HCT116 (cell line): ENCODE data around the gene THOP1. TPM values are rescaled to one million over a fixed set of nuclear protein-coding genes. Genes with fewer than 3 reads are reported as not detected.

Experiments used
- ATAC-seq: fragments of 200-7000 bp; cut with Tn5 transposase; 2 replicates; pipeline ENCODE4 v1.9.1; 2020; ENCODE audit warnings: mild to moderate bottlenecking, moderate library complexity
- BruUV-seq: library from RNA; stranded (reverse); fragments of 400-500 nt; replicated peaks from 2 replicates; lab custom pipeline; 2021; lab: Mats Ljungman, UMichigan
- CTCF ChIA-PET: fragments of 300-600 bp; sonication (Branson Sonifier 250); formaldehyde crosslinking; loops from one replicate; lab custom pipeline; 2021; ENCODE audit warnings: antibody characterized with exemption; lab: Charles Lee
- POLR2A ChIA-PET: fragments of 300-600, 350-600 bp; sonication (Branson Sonifier 250); formaldehyde crosslinking; loops from one replicate; lab custom pipeline; 2021; ENCODE audit warnings: antibody characterized with exemption; lab: Charles Lee
- RAD21 ChIA-PET, 2 experiments: fragments of 300-600 bp; sonication (Branson Sonifier 250); formaldehyde crosslinking; loops; one replicate each; lab custom pipeline; 2023; ENCODE audit warnings: low total read pairs in 2 of 2; ENCODE audit not compliant: uncharacterized antibody in 2 of 2, unreplicated experiment in 2 of 2, low non-redundant PET in 1 of 2; lab: Charles Lee
- DNase-seq: peaks from one replicate; pipeline ENCODE4 v3.0.0-alpha.2; 2010; ENCODE audit warnings: low read depth, low spot score
- H2AFZ ChIP-seq: fragments of 200-600 bp; shearing (Covaris generic), sonication (generic); 2 replicates; pipeline ENCODE4 v1.6.1; 2017; ENCODE audit warnings: low read depth, mixed run types, mixed read lengths, antibody characterized with exemption, low read length; ENCODE audit not compliant: poor library complexity, severe bottlenecking
- H3K27ac ChIP-seq: 2 replicates; pipeline ENCODE4 v1.5.1; 2012; ENCODE audit warnings: low read depth, low read length
- H3K27me3 ChIP-seq: fragments of 200-600 bp; sonication (generic); 2 replicates; pipeline ENCODE4 v1.6.1; 2016; ENCODE audit warnings: mixed run types, low read length, mixed read lengths; ENCODE audit not compliant: insufficient read depth
- H3K36me3 ChIP-seq, 2 experiments: fragments of 200-500 bp in 1 of 2; fragments of 200-600 bp in 1 of 2; sonication (Bioruptor generic) in 1 of 2; sonication (generic) in 1 of 2; 2 replicates each; pipeline versions ENCODE4 v1.5.1 to v1.6.1; 2014 to 2016; ENCODE audit warnings: low read length in 2 of 2, inconsistent platforms in 1 of 2, mixed read lengths in 1 of 2, mixed run types in 1 of 2; ENCODE audit not compliant: insufficient read depth in 2 of 2, control insufficient read depth in 1 of 2
- H3K4me1 ChIP-seq, 2 experiments: fragments of 200-600 bp in 1 of 2; sonication (generic) in 1 of 2; 2 replicates each; pipeline versions ENCODE4 v1.5.1 to v1.6.1; 2012 to 2017; ENCODE audit warnings: low read length in 2 of 2, inconsistent platforms in 1 of 2, mild to moderate bottlenecking in 1 of 2, mixed read lengths in 1 of 2, mixed run types in 1 of 2, moderate library complexity in 1 of 2; ENCODE audit not compliant: insufficient read depth in 2 of 2, control insufficient read depth in 1 of 2
- H3K4me2 ChIP-seq: fragments of 200-600 bp; sonication (generic); 2 replicates; pipeline ENCODE4 v1.6.1; 2017; ENCODE audit warnings: mixed run types, low read length, mixed read lengths
- H3K4me3 ChIP-seq, 2 experiments: fragments of 200-600 bp in 1 of 2; sonication (generic) in 1 of 2; replicated peaks in 1 of 2; 2 replicates each; pipeline ENCODE4 v1.5.1; 2011 to 2016; ENCODE audit warnings: low read length in 2 of 2, control low read depth in 1 of 2, low read depth in 1 of 2, mild to moderate bottlenecking in 1 of 2, mixed read lengths in 1 of 2, mixed run types in 1 of 2
- H3K79me2 ChIP-seq: fragments of 200-600 bp; sonication (generic); 2 replicates; pipeline ENCODE4 v1.6.1; 2017; ENCODE audit warnings: mild to moderate bottlenecking, mixed run types, low read length, moderate library complexity, mixed read lengths; ENCODE audit not compliant: insufficient read depth
- H3K9ac ChIP-seq: fragments of 200-600 bp; sonication (generic); 2 replicates; pipeline ENCODE4 v1.6.1; 2016; ENCODE audit warnings: low read length, mixed read lengths
- H3K9me2 ChIP-seq: fragments of 200-600 bp; sonication (generic), shearing (Covaris generic); 2 replicates; pipeline ENCODE4 v1.6.1; 2017; ENCODE audit warnings: mixed run types, mild to moderate bottlenecking, moderate library complexity; ENCODE audit not compliant: insufficient read depth
- H3K9me3 ChIP-seq, 2 experiments: fragments of 200-500 bp in 1 of 2; fragments of 200-600 bp in 1 of 2; sonication (Bioruptor generic) in 1 of 2; sonication (generic) in 1 of 2; 2 replicates each; pipeline ENCODE4 v1.6.1; 2014 to 2017; ENCODE audit warnings: low read length in 2 of 2, mixed read lengths in 2 of 2, inconsistent platforms in 1 of 2, low read depth in 1 of 2, mild to moderate bottlenecking in 1 of 2, mixed run types in 1 of 2, moderate library complexity in 1 of 2; ENCODE audit not compliant: control insufficient read depth in 1 of 2, insufficient read depth in 1 of 2
- H4K20me1 ChIP-seq: fragments of 200-600 bp; sonication (generic), shearing (Covaris generic); 2 replicates; pipeline ENCODE4 v1.6.1; 2017; ENCODE audit warnings: mixed run types, mild to moderate bottlenecking, moderate library complexity; ENCODE audit not compliant: insufficient read depth
- RAD21 ChIP-seq: IDR thresholded peaks from 2 replicates; pipeline ENCODE4 v1.6.1; 2012; ENCODE audit warnings: low read depth, mild to moderate bottlenecking
- intact Hi-C: fragments of 100-400 bp; cut with micrococcal nuclease; formaldehyde crosslinking; loops from 2 replicates; pipeline ENCODE4 v1.10.0; 2022
- total RNA-seq: library from RNA; stranded (reverse); gene quantifications from one replicate; pipeline ENCODE4 v1.2.1, GENCODE V29; 2021; ENCODE audit not compliant: unreplicated experiment
- TF ChIP-seq, protein P1 (sequence below): IDR thresholded peaks from 2 replicates; pipeline ENCODE4 v1.6.1; 2012; ENCODE audit warnings: low read depth

The THOP1 gene
- total RNA-seq, 1 experiment from 2014 or later = 201 TPM

DNA sequence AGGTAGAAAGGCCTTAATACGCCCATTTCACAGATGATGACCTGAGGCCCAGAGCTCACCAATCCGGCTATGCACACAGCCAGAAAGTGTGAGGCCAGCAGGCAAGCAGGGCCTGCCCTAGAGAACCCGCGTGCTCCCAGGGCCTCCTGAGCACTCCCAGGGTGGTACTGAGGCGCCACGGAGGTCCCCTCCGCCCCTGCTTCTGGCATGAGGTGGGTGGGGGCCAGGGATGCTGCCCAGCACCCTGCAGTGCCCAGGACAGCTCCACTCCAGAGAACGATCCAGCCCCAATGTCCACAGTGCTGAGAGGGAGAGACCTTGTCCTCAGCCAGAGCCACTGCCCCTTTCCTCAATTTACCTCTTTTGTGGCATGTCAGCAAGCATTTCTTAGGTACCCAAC is 16.1 kb upstream of the THOP1 start:
- no TSS peak for BruUV-seq
- CTCF ChIA-PET = interaction anchor here (1.3 kb wide), 1 partner anchor 121 kb away, joined by 3 read pairs; no protein-coding TSS in a partner anchor

More for the DNA sequence above, 16.1 kb upstream of the THOP1 start:
- peaks cover 62% of the 10 kb centered on the region for H3K79me2 ChIP-seq
- H4K20me1 ChIP-seq = no peaks in the 10 kb centered on the region
- no peak for DNase-seq
- peaks cover 17 to 18% of the 10 kb centered on the region in 2 experiments; a peak in 3 of 4 replicates for H3K36me3 ChIP-seq
- H3K27me3 ChIP-seq = no peaks in the 10 kb centered on the region
- ChIA-PET POLR2A (no interaction called here), RAD21 (no interaction called here)
- H3K9ac ChIP-seq = no peak overlapping the region
- TF ChIP-seq, protein P1, sequence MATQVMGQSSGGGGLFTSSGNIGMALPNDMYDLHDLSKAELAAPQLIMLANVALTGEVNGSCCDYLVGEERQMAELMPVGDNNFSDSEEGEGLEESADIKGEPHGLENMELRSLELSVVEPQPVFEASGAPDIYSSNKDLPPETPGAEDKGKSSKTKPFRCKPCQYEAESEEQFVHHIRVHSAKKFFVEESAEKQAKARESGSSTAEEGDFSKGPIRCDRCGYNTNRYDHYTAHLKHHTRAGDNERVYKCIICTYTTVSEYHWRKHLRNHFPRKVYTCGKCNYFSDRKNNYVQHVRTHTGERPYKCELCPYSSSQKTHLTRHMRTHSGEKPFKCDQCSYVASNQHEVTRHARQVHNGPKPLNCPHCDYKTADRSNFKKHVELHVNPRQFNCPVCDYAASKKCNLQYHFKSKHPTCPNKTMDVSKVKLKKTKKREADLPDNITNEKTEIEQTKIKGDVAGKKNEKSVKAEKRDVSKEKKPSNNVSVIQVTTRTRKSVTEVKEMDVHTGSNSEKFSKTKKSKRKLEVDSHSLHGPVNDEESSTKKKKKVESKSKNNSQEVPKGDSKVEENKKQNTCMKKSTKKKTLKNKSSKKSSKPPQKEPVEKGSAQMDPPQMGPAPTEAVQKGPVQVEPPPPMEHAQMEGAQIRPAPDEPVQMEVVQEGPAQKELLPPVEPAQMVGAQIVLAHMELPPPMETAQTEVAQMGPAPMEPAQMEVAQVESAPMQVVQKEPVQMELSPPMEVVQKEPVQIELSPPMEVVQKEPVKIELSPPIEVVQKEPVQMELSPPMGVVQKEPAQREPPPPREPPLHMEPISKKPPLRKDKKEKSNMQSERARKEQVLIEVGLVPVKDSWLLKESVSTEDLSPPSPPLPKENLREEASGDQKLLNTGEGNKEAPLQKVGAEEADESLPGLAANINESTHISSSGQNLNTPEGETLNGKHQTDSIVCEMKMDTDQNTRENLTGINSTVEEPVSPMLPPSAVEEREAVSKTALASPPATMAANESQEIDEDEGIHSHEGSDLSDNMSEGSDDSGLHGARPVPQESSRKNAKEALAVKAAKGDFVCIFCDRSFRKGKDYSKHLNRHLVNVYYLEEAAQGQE = no peak
- TF ChIP-seq RAD21 = no peak
- TF ChIP-seq, all 23 proteins: peak for 0
- Histone ChIP-seq H3K4me3 (no peak overlapping the region), H3K27ac (no peak overlapping the region), H3K9me2 (no peaks in the 10 kb centered on the region), H3K9me3 (no peaks in the 10 kb centered on the region), H3K4me1 (no peaks in the 10 kb centered on the region), H3K4me2 (no peak overlapping the region), H2AFZ (no peak overlapping the region)
- intact Hi-C loops = no loop called here
- no peak for ATAC-seq
